MM.1S (cell line): ENCODE results near the gene CREM.

Experiments
- DNase-seq: peaks from one replicate; pipeline ENCODE4 v3.0.0-alpha.2; 2015
- H2AFZ ChIP-seq: fragments of 300-600 bp; sonication (generic); 2 replicates; pipeline ENCODE4 v1.6.0; 2016; ENCODE audit warnings: antibody characterized with exemption, low read length
- H3F3A ChIP-seq: fragments of 300-600 bp; sonication (generic); 2 replicates; pipeline ENCODE4 v1.6.1; 2016; ENCODE audit warnings: mild to moderate bottlenecking, antibody characterized with exemption, low read length, moderate library complexity, mixed read lengths; ENCODE audit not compliant: insufficient read depth
- H3K27ac ChIP-seq: fragments of 300-600 bp; sonication (generic); 2 replicates; pipeline ENCODE4 v1.5.1; 2016; ENCODE audit warnings: mild to moderate bottlenecking, low read length
- H3K27me3 ChIP-seq: fragments of 300-600 bp; sonication (generic); replicated peaks from 2 replicates; pipeline ENCODE4 v1.6.0; 2016; ENCODE audit warnings: low read length; ENCODE audit not compliant: insufficient read depth
- H3K36me3 ChIP-seq: fragments of 300-600 bp; sonication (generic); replicated peaks from 2 replicates; pipeline ENCODE4 v1.6.1; 2016; ENCODE audit warnings: mild to moderate bottlenecking, low read length, mixed read lengths; ENCODE audit not compliant: insufficient read depth
- H3K4me1 ChIP-seq: fragments of 300-600 bp; sonication (generic); 2 replicates; pipeline ENCODE4 v1.6.1; 2016; ENCODE audit warnings: low read length, mixed read lengths
- H3K4me2 ChIP-seq: fragments of 300-600 bp; sonication (generic); 2 replicates; pipeline ENCODE4 v1.6.0; 2016; ENCODE audit warnings: low read depth, low read length
- H3K4me3 ChIP-seq: fragments of 300-600 bp; sonication (generic); 2 replicates; pipeline ENCODE4 v1.5.1; 2016; ENCODE audit warnings: low read length, mixed read lengths
- H3K79me2 ChIP-seq: fragments of 300-600 bp; sonication (generic); 2 replicates; pipeline ENCODE4 v1.6.1; 2016; ENCODE audit warnings: mixed run types, low read length, mixed read lengths
- H3K9ac ChIP-seq: fragments of 300-600 bp; sonication (generic); 2 replicates; pipeline ENCODE4 v1.6.1; 2016; ENCODE audit warnings: low read length, mixed read lengths
- H3K9me2 ChIP-seq: fragments of 300-600 bp; sonication (generic); replicated peaks from 2 replicates; pipeline ENCODE4 v1.6.1; 2016; ENCODE audit warnings: mild to moderate bottlenecking, low read length, mixed read lengths; ENCODE audit not compliant: insufficient read depth
- H3K9me3 ChIP-seq: fragments of 300-600 bp; sonication (generic); replicated peaks from 2 replicates; pipeline ENCODE4 v1.6.1; 2016; ENCODE audit warnings: mild to moderate bottlenecking, low read length, mixed read lengths; ENCODE audit not compliant: insufficient read depth
- H4K20me1 ChIP-seq: fragments of 300-600 bp; sonication (generic); 2 replicates; pipeline ENCODE4 v1.6.1; 2016; ENCODE audit warnings: mild to moderate bottlenecking, low read length, moderate library complexity, mixed read lengths; ENCODE audit not compliant: insufficient read depth
- CTCF ChIP-seq: fragments of 300-600 bp; sonication (generic); IDR thresholded peaks from 2 replicates; pipeline ENCODE4 v1.5.1; 2016; ENCODE audit warnings: antibody characterized with exemption, low read length, mixed read lengths
- EZH2 ChIP-seq: fragments of 300-600 bp; sonication (generic); optimal IDR thresholded peaks from 2 replicates; pipeline ENCODE3; 2017; ENCODE audit warnings: low read depth, mild to moderate bottlenecking, antibody characterized with exemption, low read length, mixed read lengths
- EZH2phosphoT487 ChIP-seq: fragments of 300-600 bp; sonication (generic); IDR thresholded peaks from 2 replicates; pipeline ENCODE4 v1.6.1; 2018; ENCODE audit warnings: antibody characterized with exemption, low read length

Gene CREM

GRCh38 chr10:35185260-35186034 is 58.8 kb downstream of the CREM start:
- H2AFZ ChIP-seq, result no peak overlapping the region
- peaks cover 10% of the 10 kb centered on the region; the same call in 1 of the 2 replicates for H3F3A ChIP-seq
- no peak for TF ChIP-seq EZH2
- no peak for TF ChIP-seq CTCF
- TF ChIP-seq EZH2phosphoT487, result no peak
- no peaks in the 10 kb centered on the region for H3K27me3 ChIP-seq
- H3K4me1 ChIP-seq, result peaks cover 6% of the 10 kb centered on the region; the same call in 1 of the 2 replicates
- no peaks in the 10 kb centered on the region for H3K36me3 ChIP-seq
- H4K20me1 ChIP-seq, result no peaks in the 10 kb centered on the region
- no peak overlapping the region for H3K9ac ChIP-seq
- no peaks in the 10 kb centered on the region for H3K9me3 ChIP-seq
- no peak overlapping the region for H3K4me3 ChIP-seq
- H3K27ac ChIP-seq, result no peak overlapping the region
- no peak for DNase-seq
- H3K9me2 ChIP-seq, result no peaks in the 10 kb centered on the region
- H3K4me2 ChIP-seq, result no peak overlapping the region
- no peaks in the 10 kb centered on the region for H3K79me2 ChIP-seq

- no peak for DNase-seq
Measured at GRCh38 chr10:35188954-35189353, 62.3 kb downstream of the CREM start.

GRCh38 chr10:35191523-35191922 is 64.9 kb downstream of the CREM start:
- no peak overlapping the region for H3K4me3 ChIP-seq
- no peaks in the 10 kb centered on the region for H4K20me1 ChIP-seq
- no peaks in the 10 kb centered on the region for H3K9me2 ChIP-seq
- H3K4me2 ChIP-seq, result no peak overlapping the region
- H3K9ac ChIP-seq, result no peak overlapping the region
- H3K27me3 ChIP-seq, result no peaks in the 10 kb centered on the region
- peaks cover 12% of the 10 kb centered on the region for H3K4me1 ChIP-seq
- TF ChIP-seq CTCF (no peak), EZH2 (no peak)
- H3K36me3 ChIP-seq, result no peaks in the 10 kb centered on the region
- no peak overlapping the region for H2AFZ ChIP-seq
- peak; percentile 11 for DNase-seq
- peaks cover 12% of the 10 kb centered on the region for H3F3A ChIP-seq
- no peaks in the 10 kb centered on the region for H3K9me3 ChIP-seq
- H3K79me2 ChIP-seq, result no peaks in the 10 kb centered on the region
- H3K27ac ChIP-seq, result no peak overlapping the region

More at GRCh38 chr10:35188954-35189353, 62.3 kb downstream of the CREM start:
- Histone ChIP-seq H3K9me3 (no peaks in the 10 kb centered on the region), H4K20me1 (no peaks in the 10 kb centered on the region), H3K27ac (no peak overlapping the region), H3F3A (peaks cover 10% of the 10 kb centered on the region; the same call in 1 of the 2 replicates), H3K36me3 (no peaks in the 10 kb centered on the region), H3K4me1 (peaks cover 15% of the 10 kb centered on the region), H3K9ac (no peak overlapping the region), H3K27me3 (no peaks in the 10 kb centered on the region), H3K4me2 (no peak overlapping the region), H3K9me2 (no peaks in the 10 kb centered on the region), H3K79me2 (no peaks in the 10 kb centered on the region), H3K4me3 (no peak overlapping the region), H2AFZ (no peak overlapping the region)
- TF ChIP-seq EZH2, result no peak
- TF ChIP-seq CTCF, result no peak
- TF ChIP-seq EZH2phosphoT487, result no peak
